ENCODE data around the gene DNAH7. TPM values are rescaled to one million over a fixed set of nuclear protein-coding genes. Genes with fewer than 3 reads are reported as not detected.

The DNAH7 gene
- polyA plus RNA-seq, 1 experiment: 1.2 TPM

DNA sequence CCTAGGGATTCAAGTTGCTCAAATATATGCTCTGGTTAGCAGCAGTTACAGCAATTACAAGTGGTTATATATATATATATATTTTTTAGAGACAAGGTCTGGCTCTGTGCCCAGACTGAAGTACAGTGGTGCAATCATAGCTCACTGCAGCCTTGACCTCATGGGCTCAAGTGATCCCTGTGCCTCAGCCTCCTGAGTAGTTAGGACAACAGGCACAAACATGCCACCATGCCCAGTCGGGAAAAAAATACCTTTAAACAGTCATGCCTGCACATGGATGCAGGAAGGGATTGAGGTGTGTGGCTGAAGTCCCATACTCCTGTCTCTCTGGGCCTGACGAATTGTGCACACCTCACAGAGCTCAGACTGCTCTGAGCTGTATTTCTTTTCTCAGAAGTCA is 19.6 kb upstream of the DNAH7 start:
- ChIA-PET CTCF (interaction anchor here (1.2 kb wide), 1 partner anchor 10 kb away, joined by 4 read pairs; no protein-coding TSS in a partner anchor), POLR2A (no interaction called here)
- Histone ChIP-seq H3K9me3 (ENCODE audit: control insufficient read depth, insufficient read depth, low read length) (peaks cover 5% of the 10 kb centered on the region), H3K27me3 (ENCODE audit: control insufficient read depth, insufficient read depth, low read length) (no peaks in the 10 kb centered on the region), H3K27ac (ENCODE audit: low read depth, low read length) (no peak overlapping the region), H3K4me3 (ENCODE audit: low read depth, low read length) (no peak overlapping the region)
- TF ChIP-seq, protein P1, sequence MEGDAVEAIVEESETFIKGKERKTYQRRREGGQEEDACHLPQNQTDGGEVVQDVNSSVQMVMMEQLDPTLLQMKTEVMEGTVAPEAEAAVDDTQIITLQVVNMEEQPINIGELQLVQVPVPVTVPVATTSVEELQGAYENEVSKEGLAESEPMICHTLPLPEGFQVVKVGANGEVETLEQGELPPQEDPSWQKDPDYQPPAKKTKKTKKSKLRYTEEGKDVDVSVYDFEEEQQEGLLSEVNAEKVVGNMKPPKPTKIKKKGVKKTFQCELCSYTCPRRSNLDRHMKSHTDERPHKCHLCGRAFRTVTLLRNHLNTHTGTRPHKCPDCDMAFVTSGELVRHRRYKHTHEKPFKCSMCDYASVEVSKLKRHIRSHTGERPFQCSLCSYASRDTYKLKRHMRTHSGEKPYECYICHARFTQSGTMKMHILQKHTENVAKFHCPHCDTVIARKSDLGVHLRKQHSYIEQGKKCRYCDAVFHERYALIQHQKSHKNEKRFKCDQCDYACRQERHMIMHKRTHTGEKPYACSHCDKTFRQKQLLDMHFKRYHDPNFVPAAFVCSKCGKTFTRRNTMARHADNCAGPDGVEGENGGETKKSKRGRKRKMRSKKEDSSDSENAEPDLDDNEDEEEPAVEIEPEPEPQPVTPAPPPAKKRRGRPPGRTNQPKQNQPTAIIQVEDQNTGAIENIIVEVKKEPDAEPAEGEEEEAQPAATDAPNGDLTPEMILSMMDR (IDR thresholded peaks at IDR 0.05; ENCODE audit: low read depth, low read length): no peak
- DNase-seq (ENCODE audit: low read depth, low spot score): no peak

DNA sequence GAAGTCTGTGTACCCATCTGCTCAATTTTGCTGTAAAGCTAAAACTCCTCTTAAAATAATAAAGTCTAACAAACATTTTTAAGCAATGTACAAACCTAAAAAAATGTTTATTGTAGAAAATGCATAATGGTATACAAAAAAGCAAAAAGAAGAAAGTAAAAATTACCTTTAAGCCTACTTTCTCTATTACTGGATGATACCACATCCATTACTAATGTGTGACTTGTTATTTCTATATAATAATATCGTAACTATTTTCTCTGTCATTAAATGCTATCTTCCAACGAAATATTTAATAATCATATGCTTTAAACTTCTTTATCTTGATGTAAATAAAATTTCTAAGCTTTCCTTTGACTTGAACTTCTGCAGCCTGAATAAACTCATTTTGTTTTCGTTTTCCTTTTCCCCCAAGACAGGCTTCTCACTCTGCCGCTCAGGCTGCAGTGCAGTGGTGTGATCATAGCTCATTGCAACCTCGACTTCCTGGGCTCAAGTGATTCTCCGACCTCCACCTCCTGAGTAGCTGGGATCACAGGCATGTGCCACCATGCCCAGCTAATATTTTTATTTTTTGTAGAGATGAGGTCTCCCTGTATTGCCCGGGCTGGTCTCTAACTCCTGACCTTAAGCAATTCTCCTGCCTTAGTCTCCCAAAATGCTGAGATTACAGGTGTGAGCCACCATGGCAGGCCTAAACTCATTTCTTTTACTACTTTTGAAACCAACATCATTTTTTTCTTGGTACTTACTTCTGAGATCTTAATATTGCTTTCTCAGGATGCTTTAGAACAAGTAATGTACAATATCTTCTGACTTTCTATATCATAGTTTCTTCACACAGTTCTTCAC is 18.1 kb upstream of the DNAH7 start:
- H3K27me3 ChIP-seq (ENCODE audit: control insufficient read depth, insufficient read depth, low read length): no peaks in the 10 kb centered on the region
- POLR2A ChIA-PET: no interaction called here
- H3K27ac ChIP-seq (ENCODE audit: low read depth, low read length): no peak overlapping the region
- no peak for DNase-seq (ENCODE audit: low read depth, low spot score)
- TF ChIP-seq, protein P1 (IDR thresholded peaks at IDR 0.05; ENCODE audit: low read depth, low read length): no peak
- CTCF ChIA-PET: interaction anchor here (1.5 to 2.3 kb wide), 3 partner anchors 18 to 251 kb away, joined by 4 to 6 read pairs (median 5); partner anchors contain the start of gene DNAH7
- H3K4me3 ChIP-seq (ENCODE audit: low read depth, low read length): no peak overlapping the region
- peaks cover 5% of the 10 kb centered on the region for H3K9me3 ChIP-seq (ENCODE audit: control insufficient read depth, insufficient read depth, low read length)

DNA sequence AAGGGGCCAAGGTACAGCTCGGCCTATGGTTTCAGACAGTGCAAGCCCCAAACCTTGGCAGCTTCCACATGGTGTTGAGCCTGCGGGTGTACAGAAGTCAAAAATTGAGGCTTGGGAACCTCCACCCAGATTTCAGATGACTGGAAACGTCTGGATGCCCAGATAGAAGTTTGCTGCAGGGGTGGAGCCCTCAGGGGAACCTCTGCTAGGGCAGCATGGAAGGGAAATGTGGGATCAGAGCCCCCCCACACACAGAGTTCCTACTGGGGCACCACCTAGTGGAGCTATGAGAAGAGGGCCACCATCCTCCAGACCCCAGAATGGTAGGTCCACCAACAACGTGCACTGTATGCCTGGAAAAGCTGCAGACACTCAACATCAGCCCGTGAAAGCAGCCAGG is 15.0 kb upstream of the DNAH7 start:
- POLR2A ChIA-PET: no interaction called here
- no peaks in the 10 kb centered on the region for H3K27me3 ChIP-seq (ENCODE audit: control insufficient read depth, insufficient read depth, low read length)
- no peak overlapping the region for H3K27ac ChIP-seq (ENCODE audit: low read depth, low read length)
- no peak for DNase-seq (ENCODE audit: low read depth, low spot score)
- TF ChIP-seq, protein P1 (IDR thresholded peaks at IDR 0.05; ENCODE audit: low read depth, low read length): no peak
- CTCF ChIA-PET: no interaction called here
- H3K9me3 ChIP-seq (ENCODE audit: control insufficient read depth, insufficient read depth, low read length): peaks cover 5% of the 10 kb centered on the region
- H3K4me3 ChIP-seq (ENCODE audit: low read depth, low read length): no peak overlapping the region

DNA sequence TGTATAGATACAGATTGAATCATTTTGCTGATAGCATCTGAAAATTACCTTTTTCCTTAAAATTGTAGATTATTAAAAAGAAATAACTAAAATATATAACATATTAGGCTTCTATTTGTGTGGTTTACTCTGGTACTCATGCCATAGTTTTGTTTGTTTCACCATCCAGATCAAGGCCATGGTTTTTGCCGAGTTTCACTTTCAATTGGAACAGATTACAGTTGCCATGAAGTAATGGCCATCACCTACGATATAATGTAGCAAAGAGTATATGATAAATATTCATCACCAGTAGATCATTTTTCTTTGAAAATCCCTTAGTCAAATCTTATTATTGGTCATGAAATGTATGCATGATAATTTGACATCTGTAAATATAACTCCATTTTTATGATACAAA is 11.9 kb upstream of the DNAH7 start:
- ChIA-PET POLR2A (no interaction called here), CTCF (interaction anchor here (0.6 to 7.5 kb wide), 4 partner anchors 196 to 678 kb away, joined by 5 to 144 read pairs (median 43); no protein-coding TSS in a partner anchor)
- Histone ChIP-seq H3K27ac (ENCODE audit: low read depth, low read length) (no peak overlapping the region), H3K9me3 (ENCODE audit: control insufficient read depth, insufficient read depth, low read length) (peaks cover 5% of the 10 kb centered on the region), H3K27me3 (ENCODE audit: control insufficient read depth, insufficient read depth, low read length) (no peaks in the 10 kb centered on the region), H3K4me3 (ENCODE audit: low read depth, low read length) (no peak overlapping the region)
- DNase-seq (ENCODE audit: low read depth, low spot score): no peak
- TF ChIP-seq, protein P1 (IDR thresholded peaks at IDR 0.05; ENCODE audit: low read depth, low read length): no peak

DNA sequence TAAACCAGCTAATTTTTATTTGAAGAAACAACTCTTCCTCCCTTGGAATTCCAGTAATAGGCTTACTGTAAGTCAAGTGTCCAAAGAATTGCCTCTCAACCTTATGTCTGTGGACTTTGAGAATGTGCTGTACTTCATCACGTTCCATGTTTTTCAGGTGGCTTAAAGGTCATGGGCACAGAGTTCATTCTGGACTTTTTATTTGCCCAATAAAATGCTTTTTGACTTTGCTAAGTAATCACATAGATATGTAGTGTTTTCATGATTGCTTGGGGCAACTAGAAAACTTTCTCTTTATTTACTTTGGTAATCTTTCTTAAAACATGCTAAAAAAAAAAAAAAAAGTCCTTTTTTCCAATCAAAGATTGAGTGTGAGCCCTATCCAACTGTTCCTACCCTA is 10.4 kb upstream of the DNAH7 start:
- TF ChIP-seq, protein P1 (IDR thresholded peaks at IDR 0.05; ENCODE audit: low read depth, low read length): no peak
- CTCF ChIA-PET: interaction anchor here (0.6 to 7.5 kb wide), 26 partner anchors 12 to 700 kb away, joined by 3 to 144 read pairs (median 5); partner anchors contain the start of gene DNAH7
- H3K27ac ChIP-seq (ENCODE audit: low read depth, low read length): no peak overlapping the region
- no peak overlapping the region for H3K4me3 ChIP-seq (ENCODE audit: low read depth, low read length)
- DNase-seq (ENCODE audit: low read depth, low spot score): no peak
- POLR2A ChIA-PET: interaction anchor here (0.7 to 1.0 kb wide), 2 partner anchors 91 to 716 kb away, joined by 3 read pairs; no protein-coding TSS in a partner anchor
- H3K27me3 ChIP-seq (ENCODE audit: control insufficient read depth, insufficient read depth, low read length): no peaks in the 10 kb centered on the region
- peaks cover 5% of the 10 kb centered on the region for H3K9me3 ChIP-seq (ENCODE audit: control insufficient read depth, insufficient read depth, low read length)
